Osteoblast (primary cell): ENCODE measurements around the gene DHX32. TPM values are rescaled to one million over a fixed set of nuclear protein-coding genes. Genes with fewer than 3 reads are reported as not detected.

Experiments used
- DNase-seq: peaks from one replicate; pipeline ENCODE4 v3.0.0; 2011; ENCODE audit warnings: low spot score, mixed read lengths; ENCODE audit not compliant: insufficient read length; ENCODE audit errors: missing footprints
- H2AFZ ChIP-seq: 2 replicates; pipeline ENCODE4 v1.6.0; 2011; ENCODE audit warnings: mild to moderate bottlenecking, low read length
- H3K27ac ChIP-seq: 2 replicates; pipeline ENCODE4 v1.5.1; 2011; ENCODE audit warnings: mild to moderate bottlenecking, low read depth, low read length, moderate library complexity
- H3K27me3 ChIP-seq: 2 replicates; pipeline ENCODE4 v1.6.0; 2012; ENCODE audit warnings: mild to moderate bottlenecking, control low read depth, inconsistent platforms, low read length, moderate library complexity; ENCODE audit not compliant: insufficient read depth
- H3K36me3 ChIP-seq: 2 replicates; pipeline ENCODE4 v1.5.1; 2011; ENCODE audit warnings: mild to moderate bottlenecking, low read length, control low read depth, moderate library complexity; ENCODE audit not compliant: insufficient read depth
- H3K4me1 ChIP-seq: 2 replicates; pipeline ENCODE4 v1.5.1; 2011; ENCODE audit warnings: mild to moderate bottlenecking, low read length, control low read depth, moderate library complexity; ENCODE audit not compliant: insufficient read depth
- H3K4me2 ChIP-seq: 2 replicates; pipeline ENCODE4 v1.6.0; 2011; ENCODE audit warnings: mild to moderate bottlenecking, low read length; ENCODE audit not compliant: insufficient read depth
- H3K4me3 ChIP-seq: fragments of 200-600 bp; sonication (generic); 3 replicates; pipeline ENCODE4 v1.5.1; 2012; ENCODE audit warnings: mild to moderate bottlenecking, low read length, inconsistent platforms; ENCODE audit not compliant: insufficient read depth
- H3K79me2 ChIP-seq: 2 replicates; pipeline ENCODE4 v1.6.0; 2012; ENCODE audit warnings: mild to moderate bottlenecking, low read length, control low read depth, inconsistent platforms; ENCODE audit not compliant: insufficient read depth
- H3K9me3 ChIP-seq: 2 replicates; pipeline ENCODE4 v1.5.1; 2011; ENCODE audit warnings: low read depth, low read length, control low read depth
- H4K20me1 ChIP-seq: 2 replicates; pipeline ENCODE4 v1.6.0; 2012; ENCODE audit warnings: mild to moderate bottlenecking, low read length, control low read depth; ENCODE audit not compliant: insufficient read depth
- CTCF ChIP-seq: IDR thresholded peaks from 2 replicates; pipeline ENCODE4 v1.5.1; 2011; ENCODE audit warnings: mild to moderate bottlenecking, low read depth, low read length, moderate library complexity; ENCODE audit errors: extremely low read depth
- total RNA-seq: library from RNA; depleted of rRNA; stranded (reverse); fragments of >200 nt; gene quantifications from 2 replicates; pipeline ENCODE4 v1.2.3, GENCODE V29; 2012

DHX32 gene
- total RNA-seq, 1 donor = 52.8 TPM

DNA sequence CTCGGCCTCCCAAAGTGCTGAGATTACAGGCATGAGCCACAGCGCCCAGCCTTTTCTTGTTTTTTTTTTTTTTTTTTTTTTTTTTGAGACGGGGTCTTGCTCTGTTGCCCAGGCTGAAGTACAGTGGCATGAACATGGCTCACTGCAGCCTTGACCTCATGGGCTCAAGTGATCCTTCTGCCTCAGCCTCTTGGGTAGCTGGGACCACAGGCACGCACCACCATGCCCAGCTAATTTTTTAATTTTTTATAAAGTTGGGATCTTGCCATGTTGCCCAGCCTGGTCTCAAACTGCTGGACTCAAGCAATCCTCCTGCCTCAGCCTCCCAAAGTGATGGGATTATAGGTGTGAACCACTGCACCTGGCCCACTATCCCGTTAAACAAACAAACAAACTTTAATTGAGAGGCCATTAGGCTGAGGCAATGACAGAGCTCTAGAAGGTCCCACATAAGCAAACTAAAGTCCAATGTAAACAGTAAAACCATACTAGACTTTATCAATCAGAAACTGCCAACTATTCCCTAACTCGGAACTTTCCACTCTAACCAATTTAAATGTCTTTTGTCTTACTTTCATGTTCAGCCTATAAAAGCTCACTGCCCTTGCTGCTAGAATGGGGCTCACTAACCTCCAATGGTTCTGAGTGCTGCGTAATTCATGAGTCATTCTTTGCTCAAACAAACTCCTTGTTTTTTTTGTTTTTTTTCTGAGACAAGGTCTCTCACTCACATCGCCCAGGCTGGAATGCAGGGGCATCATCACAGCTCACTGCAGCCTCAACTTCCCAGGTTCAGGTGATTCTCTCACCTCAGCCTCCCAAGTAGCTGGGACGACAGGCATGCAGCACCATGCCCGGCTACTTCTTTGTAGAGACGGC lies 1.9 kb downstream of the DHX32 start:
- Histone ChIP-seq H3K27ac (peak overlapping the region; percentile 54), H3K36me3 (peaks cover 3% of the 10 kb centered on the region), H3K9me3 (no peaks in the 10 kb centered on the region), H2AFZ (no peak overlapping the region), H3K4me3 (no peak overlapping the region), H3K4me1 (peaks cover 8% of the 10 kb centered on the region), H3K27me3 (no peaks in the 10 kb centered on the region), H3K79me2 (peaks cover 13% of the 10 kb centered on the region), H3K4me2 (peak overlapping the region; percentile 58), H4K20me1 (peaks cover 8% of the 10 kb centered on the region)
- no peak for TF ChIP-seq CTCF
- no peak for DNase-seq

DNA sequence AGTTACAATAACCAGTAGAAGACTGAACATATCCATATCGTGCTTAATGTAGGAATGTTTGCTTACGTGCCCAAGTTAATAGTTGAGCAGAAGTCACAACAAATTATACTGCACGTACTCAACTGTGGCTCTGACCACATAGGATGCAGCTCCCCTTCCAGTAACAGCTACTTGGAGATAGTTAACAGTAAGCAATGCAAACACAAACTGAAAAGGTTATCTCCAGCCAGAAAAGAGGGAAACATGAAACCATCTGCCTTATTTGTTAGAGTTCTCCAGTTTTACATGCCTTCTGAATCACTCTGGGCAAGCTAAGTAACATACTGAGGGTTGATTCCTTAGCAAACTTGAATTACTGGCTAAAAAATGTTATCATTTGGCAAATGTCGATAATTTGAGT lies 9.8 kb downstream of the DHX32 start:
- H3K79me2 ChIP-seq = peaks cover 3% of the 10 kb centered on the region
- no peaks in the 10 kb centered on the region for H3K27me3 ChIP-seq
- peaks cover 3% of the 10 kb centered on the region for H3K4me1 ChIP-seq
- peaks cover 10% of the 10 kb centered on the region for H4K20me1 ChIP-seq
- TF ChIP-seq CTCF = no peak
- H3K27ac ChIP-seq = no peak overlapping the region
- H3K4me3 ChIP-seq = no peak overlapping the region
- peak; percentile 73 for DNase-seq
- no peak overlapping the region for H2AFZ ChIP-seq
- peaks cover 10% of the 10 kb centered on the region for H3K36me3 ChIP-seq
- no peak overlapping the region for H3K4me2 ChIP-seq
- H3K9me3 ChIP-seq = no peaks in the 10 kb centered on the region

GRCh38 chr10:125868372-125868975 lies 12.6 kb downstream of the DHX32 start:
- no peaks in the 10 kb centered on the region for H3K79me2 ChIP-seq
- no peaks in the 10 kb centered on the region for H3K27me3 ChIP-seq
- no peaks in the 10 kb centered on the region for H3K9me3 ChIP-seq
- no peak overlapping the region for H3K4me2 ChIP-seq
- H3K36me3 ChIP-seq = peaks cover 17% of the 10 kb centered on the region
- DNase-seq = no peak
- no peak overlapping the region for H2AFZ ChIP-seq
- H3K27ac ChIP-seq = no peak overlapping the region
- no peak overlapping the region for H3K4me3 ChIP-seq
- peaks cover 3% of the 10 kb centered on the region for H3K4me1 ChIP-seq
- TF ChIP-seq CTCF = peak; percentile 89
- H4K20me1 ChIP-seq = peaks cover 10% of the 10 kb centered on the region

DNA sequence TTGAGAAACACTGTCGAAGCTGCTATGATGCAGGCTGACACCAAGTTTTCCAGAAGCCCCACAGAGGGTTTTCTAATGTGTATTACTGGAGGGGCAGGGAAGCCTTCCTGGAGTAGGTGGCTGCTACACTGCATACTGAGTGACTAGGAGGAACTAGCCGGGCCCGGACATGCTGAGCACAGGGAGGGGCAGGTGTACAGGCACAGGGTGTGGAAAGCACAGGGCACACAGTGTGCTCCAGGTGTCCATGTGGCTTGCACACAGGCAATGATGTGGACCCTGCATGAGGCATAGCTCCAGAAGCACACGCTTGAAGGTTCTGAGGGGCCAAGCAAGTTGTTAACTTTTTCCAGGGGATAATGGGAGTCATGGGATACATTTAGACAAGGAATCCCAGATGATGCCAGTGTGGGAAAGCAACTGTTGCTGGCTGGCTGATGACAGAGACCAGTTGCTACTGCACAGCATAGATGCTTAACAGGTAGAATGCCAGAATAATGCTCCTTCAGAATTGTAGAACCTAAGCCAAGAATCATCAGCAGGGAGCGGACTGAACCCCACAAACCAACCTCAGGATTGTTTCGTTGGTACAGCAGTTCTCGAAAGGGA lies 14.6 kb downstream of the DHX32 start:
- DNase-seq = no peak
- H3K9me3 ChIP-seq = no peaks in the 10 kb centered on the region
- H3K4me1 ChIP-seq = no peaks in the 10 kb centered on the region
- TF ChIP-seq CTCF = no peak
- H3K4me3 ChIP-seq = no peak overlapping the region
- H3K27ac ChIP-seq = no peak overlapping the region
- H4K20me1 ChIP-seq = peaks cover 7% of the 10 kb centered on the region
- H3K79me2 ChIP-seq = no peaks in the 10 kb centered on the region
- no peak overlapping the region for H2AFZ ChIP-seq
- H3K4me2 ChIP-seq = no peak overlapping the region
- H3K27me3 ChIP-seq = no peaks in the 10 kb centered on the region
- peaks cover 18% of the 10 kb centered on the region for H3K36me3 ChIP-seq
